Naive thymus-derived CD4-positive, alpha-beta T cell (primary cell): Measurements from ENCODE around the gene HHIPL2. TPM values are rescaled to one million over a fixed set of nuclear protein-coding genes. Genes with fewer than 3 reads are reported as not detected.
"Not testable (repeated sequence)": the region's sequence is repeated elsewhere in the genome, so short reads cannot be mapped to it uniquely, and the experiment has no call there.

ENCODE experiments used
- ATAC-seq: fragments of 150-1000 bp; cut with Tn5 transposase; 2 replicates; pipeline ENCODE4 v1.10.0; 2021; ENCODE audit warnings: mild to moderate bottlenecking, moderate library complexity
- CTCF ChIA-PET: fragments of 350-600 bp; sonication (Branson Sonifier 250); formaldehyde crosslinking; loops from one replicate; lab custom pipeline; 2021; ENCODE audit warnings: antibody characterized with exemption; lab: Charles Lee
- POLR2A ChIA-PET: fragments of 350-600 bp; sonication (Branson Sonifier 250); formaldehyde crosslinking; loops from one replicate; lab custom pipeline; 2021; ENCODE audit warnings: antibody characterized with exemption, inconsistent platforms; lab: Charles Lee
- DNase-seq, 9 donors: peaks; one replicate each; pipeline versions ENCODE4 v3.0.0 to v3.0.0-alpha.2; 2020 to 2022; ENCODE audit warnings: mixed read lengths in 1 of 9
- H3K27ac ChIP-seq: one replicate; pipeline ENCODE4 v1.7.0; 2013; ENCODE audit warnings: mild to moderate bottlenecking, low read depth, low read length, moderate library complexity
- H3K27me3 ChIP-seq, 2 donors: one replicate each; pipeline ENCODE4 v1.7.0; 2013; ENCODE audit warnings: low read length in 2 of 2, mild to moderate bottlenecking in 2 of 2, moderate library complexity in 2 of 2; ENCODE audit not compliant: control insufficient read depth in 2 of 2, insufficient read depth in 2 of 2
- H3K36me3 ChIP-seq, 3 experiments: 1 replicate in 2 of 3; 2 replicates in 1 of 3; pipeline ENCODE4 v1.7.0; 2013; ENCODE audit warnings: low read length in 3 of 3, mild to moderate bottlenecking in 3 of 3, moderate library complexity in 1 of 3; ENCODE audit not compliant: insufficient read depth in 3 of 3, control insufficient read depth in 2 of 3
- H3K4me1 ChIP-seq, 2 donors: one replicate each; pipeline ENCODE4 v1.7.0; 2013; ENCODE audit warnings: low read length in 2 of 2, mild to moderate bottlenecking in 2 of 2, moderate library complexity in 1 of 2; ENCODE audit not compliant: control insufficient read depth in 2 of 2, insufficient read depth in 2 of 2
- H3K4me3 ChIP-seq: 2 replicates; pipeline ENCODE4 v1.7.0; 2013; ENCODE audit warnings: mild to moderate bottlenecking, low read length
- H3K9me3 ChIP-seq, 3 experiments: 1 replicate in 2 of 3; 2 replicates in 1 of 3; pipeline ENCODE4 v1.7.0; 2013; ENCODE audit warnings: low read length in 3 of 3; ENCODE audit not compliant: control insufficient read depth in 2 of 3
- H3K27ac Mint-ChIP-seq, 9 donors: one replicate each; pipeline ENCODE4 v1.8.0; 2020 to 2022; ENCODE audit warnings: mixed read lengths in 9 of 9, mild to moderate bottlenecking in 8 of 9, moderate library complexity in 5 of 9, inconsistent platforms in 2 of 9
- H3K27me3 Mint-ChIP-seq, 5 donors: one replicate each; pipeline ENCODE4 v1.8.0; 2021 to 2022; ENCODE audit warnings: mixed read lengths in 5 of 5, mild to moderate bottlenecking in 1 of 5
- H3K36me3 Mint-ChIP-seq, 5 donors: one replicate each; pipeline ENCODE4 v1.8.0; 2020 to 2022; ENCODE audit warnings: mixed read lengths in 5 of 5, mild to moderate bottlenecking in 3 of 5, inconsistent platforms in 1 of 5
- H3K4me1 Mint-ChIP-seq, 7 donors: one replicate each; pipeline ENCODE4 v1.8.0; 2020 to 2022; ENCODE audit warnings: mixed read lengths in 7 of 7, mild to moderate bottlenecking in 3 of 7, inconsistent platforms in 1 of 7
- H3K4me3 Mint-ChIP-seq, 10 donors: one replicate each; pipeline ENCODE4 v1.8.0; 2020 to 2022; ENCODE audit warnings: mild to moderate bottlenecking in 10 of 10, mixed read lengths in 10 of 10, moderate library complexity in 6 of 10, inconsistent platforms in 2 of 10
- H3K9me3 Mint-ChIP-seq, 11 donors: one replicate each; pipeline ENCODE4 v1.8.0; 2020 to 2022; ENCODE audit warnings: mixed read lengths in 11 of 11, mild to moderate bottlenecking in 4 of 11, inconsistent platforms in 1 of 11, moderate library complexity in 1 of 11
- intact Hi-C, 2 donors: fragments of 100-400 bp; cut with micrococcal nuclease; formaldehyde crosslinking; loops; one replicate each; pipeline ENCODE4 v1.15.1; 2023
- polyA plus RNA-seq, 2 donors: library from polyadenylated mRNA; unstranded; fragments of 300-500 nt; fragmentation: Illumina TruSeq; gene quantifications; one replicate each; pipeline ENCODE4 v1.2.3, GENCODE V29; 2021
- total RNA-seq, 6 experiments: library from RNA in 5 of 6; stranded (reverse) in 5 of 6; gene quantifications; 1 replicate in 5 of 6; 2 replicates in 1 of 6; pipeline ENCODE4 v1.2.3 and lab custom pipeline; 2021 to 2026

HHIPL2 gene
- total and polyA plus RNA-seq, 7 experiments from 2014 or later: 0.17 to 0.98 (median 0.49) TPM; not detected in 2

DNA sequence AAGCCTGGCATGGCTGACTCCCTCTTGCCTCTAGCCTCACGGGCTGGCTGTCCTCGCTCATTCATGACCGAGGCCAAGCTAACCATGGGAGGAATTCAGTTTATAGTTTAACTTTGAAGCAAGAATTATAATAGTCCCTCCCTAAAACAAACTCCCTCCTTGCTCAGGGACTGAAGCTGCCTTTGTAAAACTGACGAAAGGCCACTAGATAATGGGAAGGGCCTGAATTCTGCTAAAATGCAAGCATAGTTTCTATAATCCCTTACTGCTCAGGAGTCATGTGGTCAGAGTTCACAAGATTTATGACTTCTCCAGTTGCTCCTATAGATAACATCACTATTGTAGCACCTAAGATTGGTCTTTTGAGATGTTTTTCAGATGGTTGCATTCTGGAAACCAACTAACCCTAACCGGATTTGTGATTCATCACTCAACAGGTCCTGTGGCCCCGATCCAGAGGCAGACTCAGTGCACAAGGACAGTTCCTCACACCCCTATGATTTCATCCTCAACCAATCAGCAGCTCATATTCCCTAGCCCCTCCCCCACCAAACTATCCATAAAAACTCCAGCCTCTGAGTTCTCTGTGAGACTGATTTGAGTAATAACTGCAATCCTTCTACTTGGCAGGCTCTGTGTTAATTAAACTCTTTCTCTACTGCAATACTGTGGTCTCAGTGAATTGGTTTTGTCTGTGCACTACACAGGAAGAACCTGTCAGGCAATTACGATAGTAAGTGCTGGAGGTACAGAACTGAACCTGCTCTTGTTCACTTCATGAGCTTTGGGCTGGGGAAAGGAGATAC is 26.4 kb downstream of the HHIPL2 start:
- Mint-ChIP-seq H3K27ac (peak overlapping the region in 1 of 9 donors; percentile 8), H3K4me1 (no peaks in the 10 kb centered on the region), H3K36me3 (peaks cover 0 to 7% (median 0%) of the 10 kb centered on the region in 5 donors), H3K9me3 (peaks cover 0 to 12% (median 4%) of the 10 kb centered on the region in 11 donors), H3K4me3 (no peak overlapping the region), H3K27me3 (peaks cover 0 to 6% (median 4%) of the 10 kb centered on the region in 5 donors)
- Histone ChIP-seq H3K36me3 (no peaks in the 10 kb centered on the region), H3K4me3 (no peak overlapping the region), H3K4me1 (no peaks in the 10 kb centered on the region), H3K27ac (no peak overlapping the region), H3K27me3 (no peaks in the 10 kb centered on the region), H3K9me3 (no peaks in the 10 kb centered on the region)
- ChIA-PET POLR2A (no interaction called here), CTCF (no interaction called here)
- ATAC-seq (no peak), DNase-seq (no peak)
- intact Hi-C loops: no loop called here

DNA sequence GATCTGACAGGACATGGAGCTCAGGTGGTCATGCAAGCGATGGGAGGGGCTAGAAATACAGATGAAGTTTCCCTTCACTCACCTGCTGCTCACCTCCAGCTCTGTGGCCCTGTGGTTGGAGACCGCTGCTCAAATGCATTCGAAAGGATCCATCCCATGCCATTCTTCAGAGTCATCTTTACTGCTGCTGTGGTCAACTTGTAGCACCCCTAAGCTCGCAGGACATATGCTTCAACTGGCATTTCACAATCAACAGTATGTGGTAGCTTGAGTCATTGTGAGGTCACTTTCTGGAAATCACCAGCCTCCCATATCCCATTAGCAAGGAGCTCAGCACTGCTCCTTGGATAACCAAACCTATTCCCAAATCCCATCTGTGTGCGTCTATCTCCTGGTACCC is 58.4 kb downstream of the HHIPL2 start:
- not testable (repeated sequence) for H3K27me3 ChIP-seq, H3K4me1 Mint-ChIP-seq

DNA sequence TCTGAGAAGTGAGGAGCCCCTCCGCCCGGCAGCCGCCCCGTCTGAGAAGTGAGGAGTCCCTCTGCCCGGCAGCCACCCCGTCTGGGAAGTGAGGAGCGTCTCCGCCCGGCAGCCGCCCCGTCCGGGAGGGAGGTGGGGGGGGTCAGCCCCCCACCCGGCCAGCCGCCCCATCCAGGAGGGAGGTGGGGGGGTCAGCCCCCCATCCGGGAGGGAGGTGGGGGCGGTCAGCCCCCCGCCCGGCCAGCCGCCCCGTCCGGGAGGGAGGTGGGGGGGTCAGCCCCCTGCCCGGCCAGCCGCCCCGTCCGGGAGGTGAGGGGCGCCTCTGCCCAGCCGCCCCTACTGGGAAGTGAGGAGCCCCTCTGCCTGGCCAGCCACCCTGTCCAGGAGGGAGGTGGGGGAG is 60.1 kb downstream of the HHIPL2 start:
- ATAC-seq, H3K4me3 ChIP-seq, H3K27ac ChIP-seq, H3K36me3 ChIP-seq, DNase-seq, H3K4me3 Mint-ChIP-seq, H3K36me3 Mint-ChIP-seq, H3K27me3 ChIP-seq, H3K27ac Mint-ChIP-seq, CTCF ChIA-PET, H3K4me1 Mint-ChIP-seq, H3K9me3 Mint-ChIP-seq, H3K9me3 ChIP-seq, H3K4me1 ChIP-seq, H3K27me3 Mint-ChIP-seq, POLR2A ChIA-PET, intact Hi-C loops: not testable (repeated sequence)

More for the DNA sequence above, 58.4 kb downstream of the HHIPL2 start:
- H3K27me3 Mint-ChIP-seq, H3K9me3 ChIP-seq, H3K36me3 Mint-ChIP-seq, intact Hi-C loops, H3K27ac Mint-ChIP-seq, H3K4me3 ChIP-seq, POLR2A ChIA-PET, ATAC-seq, H3K36me3 ChIP-seq, H3K4me3 Mint-ChIP-seq, DNase-seq, H3K27ac ChIP-seq, H3K4me1 ChIP-seq, H3K9me3 Mint-ChIP-seq, CTCF ChIA-PET: not testable (repeated sequence)

DNA sequence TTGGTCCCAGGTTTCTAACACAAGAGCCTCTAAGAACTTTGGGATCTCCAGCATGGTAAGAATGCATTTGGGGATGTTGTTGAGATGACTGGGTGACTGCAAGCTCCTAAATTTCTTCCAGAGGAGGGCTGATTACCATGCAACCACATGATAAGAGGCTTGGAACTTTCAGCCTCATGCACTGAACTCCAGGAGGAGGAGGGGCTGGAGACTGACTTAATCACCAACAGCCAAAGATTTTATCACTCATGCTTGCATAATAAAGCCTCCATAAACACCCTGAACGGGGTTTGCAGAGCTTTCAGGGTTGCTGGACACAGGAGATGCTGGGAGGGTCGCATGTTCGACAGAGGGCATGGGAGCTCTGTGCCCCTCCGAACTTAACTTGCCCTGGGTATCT is 63.9 kb downstream of the HHIPL2 start:
- H3K4me1 ChIP-seq, H3K27me3 Mint-ChIP-seq, H3K27me3 ChIP-seq, H3K36me3 ChIP-seq, H3K36me3 Mint-ChIP-seq, ATAC-seq, intact Hi-C loops, H3K27ac Mint-ChIP-seq, H3K27ac ChIP-seq, H3K9me3 ChIP-seq, H3K9me3 Mint-ChIP-seq, H3K4me1 Mint-ChIP-seq, H3K4me3 Mint-ChIP-seq, POLR2A ChIA-PET, H3K4me3 ChIP-seq, DNase-seq, CTCF ChIA-PET: not testable (repeated sequence)

DNA sequence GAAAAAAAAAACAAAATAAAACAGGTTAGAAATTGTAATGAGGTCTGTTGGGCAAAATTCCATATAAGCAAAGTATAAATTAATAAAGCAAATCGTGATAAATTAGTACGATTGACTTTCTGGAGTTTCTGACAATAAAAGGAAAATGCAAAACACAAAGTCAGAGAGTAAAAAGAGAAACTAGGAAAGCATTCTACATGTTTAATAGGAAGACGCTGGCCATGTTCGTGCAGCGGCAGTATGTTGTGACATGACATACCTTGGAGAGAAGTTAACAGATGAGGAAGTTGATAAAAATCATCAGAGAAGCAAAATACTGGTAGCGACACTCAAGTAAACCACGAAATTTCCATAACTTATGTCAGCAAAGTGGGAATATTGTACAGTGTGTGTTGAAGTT is 68.3 kb downstream of the HHIPL2 start:
- H3K9me3 Mint-ChIP-seq, H3K36me3 ChIP-seq, ATAC-seq, H3K27ac ChIP-seq, H3K9me3 ChIP-seq, H3K27ac Mint-ChIP-seq, H3K36me3 Mint-ChIP-seq, H3K27me3 Mint-ChIP-seq, H3K4me1 Mint-ChIP-seq, H3K4me3 ChIP-seq, intact Hi-C loops, H3K4me1 ChIP-seq, POLR2A ChIA-PET, H3K27me3 ChIP-seq, CTCF ChIA-PET, DNase-seq: not testable (repeated sequence)
- H3K4me3 Mint-ChIP-seq: peak overlapping the region in 1 of 10 donors; percentile 60

DNA sequence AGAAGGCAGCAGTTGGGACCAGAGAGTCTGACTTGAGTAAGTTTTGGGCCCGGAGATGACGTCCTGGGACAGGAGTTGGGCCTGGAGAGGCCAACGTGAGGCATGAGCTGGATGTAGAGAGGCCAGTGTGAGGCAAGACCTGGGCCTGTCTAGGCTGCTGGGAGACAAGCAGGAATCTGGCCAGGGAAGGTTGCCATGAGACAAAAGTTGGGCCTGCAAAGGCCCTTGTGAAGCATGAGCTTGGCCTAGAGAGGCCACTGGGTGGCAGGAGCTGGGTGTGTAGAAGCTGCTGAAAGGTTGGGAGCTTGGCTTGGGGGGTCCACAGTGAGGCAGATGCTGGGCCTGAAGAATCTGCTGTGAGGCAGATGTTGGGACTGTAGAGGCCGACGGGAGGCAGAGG is 71.5 kb downstream of the HHIPL2 start:
- H3K4me3 Mint-ChIP-seq, CTCF ChIA-PET, H3K4me1 ChIP-seq, POLR2A ChIA-PET, H3K36me3 ChIP-seq, H3K4me3 ChIP-seq, H3K27ac Mint-ChIP-seq, H3K9me3 ChIP-seq, H3K4me1 Mint-ChIP-seq, H3K27ac ChIP-seq, H3K27me3 ChIP-seq, DNase-seq, ATAC-seq, H3K9me3 Mint-ChIP-seq, H3K27me3 Mint-ChIP-seq, H3K36me3 Mint-ChIP-seq, intact Hi-C loops: not testable (repeated sequence)

DNA sequence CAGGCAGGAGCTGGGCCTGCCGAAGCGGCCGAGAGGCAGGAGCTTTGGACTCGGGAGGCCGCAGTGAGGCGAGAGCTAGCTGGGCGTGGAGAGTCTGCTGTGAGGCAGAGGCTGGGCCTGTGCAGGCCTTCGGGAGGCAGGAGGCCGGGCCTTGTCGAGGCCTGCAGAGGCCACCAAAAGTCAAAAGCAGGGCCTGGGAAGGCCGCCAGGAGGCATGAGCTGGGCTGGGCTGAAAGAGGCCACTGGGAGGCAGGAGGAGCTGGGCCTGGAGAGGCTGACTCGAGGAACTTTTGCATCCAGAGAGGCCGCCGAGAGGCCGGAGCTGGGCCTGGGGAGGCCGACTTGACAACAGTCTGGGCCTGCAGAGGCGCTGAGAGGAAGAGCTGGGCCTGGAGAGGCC is 74.2 kb downstream of the HHIPL2 start:
- H3K4me3 Mint-ChIP-seq, H3K4me3 ChIP-seq, H3K36me3 ChIP-seq, H3K4me1 ChIP-seq, H3K9me3 ChIP-seq, H3K27ac ChIP-seq, DNase-seq, H3K27me3 Mint-ChIP-seq, H3K27me3 ChIP-seq, CTCF ChIA-PET, H3K9me3 Mint-ChIP-seq, H3K27ac Mint-ChIP-seq, intact Hi-C loops, POLR2A ChIA-PET, H3K36me3 Mint-ChIP-seq, H3K4me1 Mint-ChIP-seq, ATAC-seq: not testable (repeated sequence)
